ENCODE results near the gene CCDC137. TPM values are rescaled to one million over a fixed set of nuclear protein-coding genes. Genes with fewer than 3 reads are reported as not detected.

Gene CCDC137
- total RNA-seq, 1 experiment from 2014 or later: 41.2 TPM

DNA sequence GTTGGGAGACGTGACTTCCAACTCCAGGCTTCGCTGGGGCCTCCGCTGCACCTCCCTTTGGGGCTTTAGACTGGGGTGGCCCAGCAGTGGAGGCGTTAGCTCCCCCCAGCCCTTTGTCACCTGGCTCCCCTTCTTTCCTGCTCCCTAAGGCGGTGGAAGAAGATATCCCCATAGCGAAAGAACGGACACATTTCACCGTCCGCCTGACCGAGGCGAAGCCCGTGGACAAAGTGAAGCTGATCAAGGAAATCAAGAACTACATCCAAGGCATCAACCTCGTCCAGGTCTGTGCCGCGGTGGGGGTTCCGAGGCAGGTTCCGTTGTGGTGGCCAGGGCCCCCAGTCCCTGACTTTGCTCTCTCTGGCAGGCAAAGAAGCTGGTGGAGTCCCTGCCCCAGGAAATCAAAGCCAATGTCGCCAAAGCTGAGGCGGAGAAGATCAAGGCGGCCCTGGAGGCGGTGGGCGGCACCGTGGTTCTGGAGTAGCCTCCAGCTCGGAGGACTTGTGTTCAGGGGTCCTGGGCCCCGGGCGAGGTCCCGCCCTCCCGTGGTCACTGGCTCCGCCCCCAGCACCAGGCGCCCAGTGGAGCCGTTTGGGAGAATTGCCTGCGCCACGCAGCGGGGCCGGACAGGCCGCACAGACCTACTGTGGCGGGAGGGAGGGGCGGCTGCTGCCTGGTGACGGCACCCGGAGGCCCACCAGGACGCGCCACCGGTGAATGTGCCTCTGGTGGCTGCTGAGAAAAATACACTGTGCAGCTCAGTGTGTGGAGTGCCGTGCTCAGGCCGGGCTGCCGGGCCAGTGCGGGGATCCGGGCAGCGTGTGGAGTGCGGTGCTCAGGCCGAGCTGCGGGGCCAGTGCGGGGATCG lies 40.5 kb downstream of the CCDC137 start:
- Histone ChIP-seq H3K4me3 (no peak overlapping the region), H3K27ac (no peak overlapping the region), H3K36me3 (peaks cover 69% of the 10 kb centered on the region), H3K9me3 (replicated peaks) (no peaks in the 10 kb centered on the region), H3K4me1 (replicated peaks) (peaks cover 22% of the 10 kb centered on the region), H3K27me3 (replicated peaks) (no peaks in the 10 kb centered on the region)
- DNase-seq (ENCODE audit: low read depth in 1 of 2, low spot score in 2 of 2): no peak

DNA sequence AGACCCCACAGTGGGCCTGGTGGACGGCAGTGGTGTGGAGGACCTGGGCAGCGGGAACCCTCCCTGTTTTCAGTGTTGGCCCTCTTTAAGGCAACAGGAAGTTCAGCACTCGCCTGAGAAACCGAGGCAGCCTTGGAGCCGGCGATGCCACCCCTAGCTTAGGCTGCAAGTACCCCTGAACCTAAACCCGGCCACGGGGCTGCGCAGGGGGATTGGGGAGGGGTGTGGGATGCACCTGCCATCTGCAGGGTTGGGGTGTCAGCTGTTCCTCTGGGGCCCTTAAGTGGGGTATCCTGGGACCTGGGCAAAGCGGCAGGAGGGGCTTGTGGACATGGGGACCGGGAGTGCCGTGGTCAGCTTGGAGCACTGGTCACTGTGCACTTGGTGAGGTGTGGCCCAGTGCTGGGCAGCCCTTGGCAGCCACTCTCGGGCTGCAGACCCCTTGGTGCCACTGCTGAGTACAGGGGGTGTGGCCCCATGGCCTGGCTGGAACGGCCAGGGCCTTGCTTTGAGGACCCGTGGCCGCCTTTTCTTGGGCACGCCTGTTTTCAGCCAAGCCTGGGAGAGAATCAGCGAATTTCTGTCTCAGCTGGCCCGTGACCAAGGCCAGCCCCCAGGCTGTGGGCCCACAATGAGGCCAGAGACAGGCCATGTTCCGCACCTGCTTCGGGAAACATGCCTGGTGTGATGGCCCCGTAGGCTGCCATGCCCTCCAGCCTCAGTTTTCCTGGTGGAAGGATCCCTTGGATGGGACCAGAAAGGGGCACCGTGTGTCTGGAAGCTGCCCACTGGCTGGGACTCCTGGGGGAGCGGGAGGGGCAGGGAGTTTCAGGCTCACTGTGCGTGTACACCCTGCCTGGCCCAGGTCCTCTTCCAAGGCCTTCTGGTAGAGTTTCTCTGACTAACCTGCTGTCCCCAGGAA lies 41.4 kb downstream of the CCDC137 start:
- no peak for DNase-seq (ENCODE audit: low read depth in 1 of 2, low spot score in 2 of 2)
- Histone ChIP-seq H3K27ac (no peak overlapping the region), H3K27me3 (replicated peaks) (no peaks in the 10 kb centered on the region), H3K4me3 (no peak overlapping the region), H3K4me1 (replicated peaks) (peaks cover 28% of the 10 kb centered on the region), H3K36me3 (peaks cover 62% of the 10 kb centered on the region), H3K9me3 (replicated peaks) (peaks cover 3% of the 10 kb centered on the region; the same call in 1 of the 2 replicates)

DNA sequence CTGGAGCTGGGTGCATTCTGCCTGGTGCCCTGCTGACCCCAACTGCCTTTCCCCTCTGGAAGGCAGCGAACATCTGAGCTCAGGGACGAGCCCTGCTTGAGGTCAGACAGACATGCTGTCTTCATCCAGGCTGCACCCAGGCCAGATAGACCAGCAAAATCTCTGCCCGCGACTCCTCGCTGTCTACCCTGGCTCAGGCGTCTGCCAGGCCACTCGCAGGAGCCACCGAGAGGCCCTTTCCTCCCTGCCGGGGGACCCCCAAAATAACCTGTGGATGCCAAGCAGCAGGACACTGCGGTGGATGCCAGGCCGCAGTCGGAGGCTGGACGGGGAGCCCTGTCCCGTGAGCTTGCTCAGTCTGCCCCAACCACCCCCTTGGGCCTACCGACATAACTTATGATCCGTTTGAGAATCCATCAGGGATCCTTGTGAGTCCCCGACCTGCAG lies 42.2 kb downstream of the CCDC137 start:
- Histone ChIP-seq H3K27me3 (replicated peaks) (no peaks in the 10 kb centered on the region), H3K36me3 (peaks cover 55% of the 10 kb centered on the region), H3K9me3 (replicated peaks) (peaks cover 3% of the 10 kb centered on the region; the same call in 1 of the 2 replicates), H3K27ac (no peak overlapping the region), H3K4me3 (no peak overlapping the region), H3K4me1 (replicated peaks) (peaks cover 36% of the 10 kb centered on the region)
- DNase-seq (ENCODE audit: low read depth in 1 of 2, low spot score in 2 of 2): no peak

DNA sequence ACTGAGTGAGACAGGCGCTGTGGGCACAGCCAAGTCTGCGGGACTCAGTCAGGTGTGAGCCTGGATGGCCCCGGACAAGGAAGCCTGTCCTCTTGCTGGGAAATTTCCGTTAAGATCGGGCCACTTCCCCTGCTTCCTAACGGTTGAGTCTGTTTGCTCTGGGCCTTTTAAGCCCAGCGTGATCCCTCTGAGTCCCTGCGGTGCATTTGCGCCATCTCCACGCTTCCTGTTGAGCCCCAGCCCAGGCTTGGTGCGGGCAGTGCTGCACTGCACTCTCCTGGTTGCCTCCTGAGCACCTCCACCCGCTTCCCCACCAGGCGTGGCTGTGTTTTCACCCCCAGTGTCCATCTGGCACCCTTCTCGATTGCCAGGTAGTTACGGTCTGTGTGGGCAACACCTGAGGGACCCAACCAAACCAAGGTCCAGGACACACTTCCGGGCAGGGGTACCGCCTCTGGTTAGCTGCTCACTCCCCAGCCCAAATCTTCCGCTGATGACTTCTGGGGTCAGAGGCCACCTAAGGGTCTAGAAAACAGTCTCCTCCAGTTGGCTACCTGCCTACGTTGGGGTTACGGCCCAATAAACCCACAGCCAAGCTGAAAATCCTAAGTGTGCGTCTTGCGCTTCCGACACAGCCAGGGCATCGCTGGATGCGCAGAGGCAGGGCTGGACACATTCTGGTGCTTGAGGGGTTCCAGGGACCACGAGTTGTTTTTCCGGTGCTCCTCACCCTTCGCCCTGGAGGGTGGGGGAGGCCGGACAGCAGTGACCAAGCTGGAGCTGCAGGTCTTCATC lies 44.2 kb downstream of the CCDC137 start:
- H3K36me3 ChIP-seq: peaks cover 49% of the 10 kb centered on the region
- peaks cover 27% of the 10 kb centered on the region for H3K4me1 ChIP-seq (replicated peaks)
- no peak overlapping the region for H3K27ac ChIP-seq
- no peak overlapping the region for H3K4me3 ChIP-seq
- H3K27me3 ChIP-seq (replicated peaks): no peaks in the 10 kb centered on the region
- DNase-seq (ENCODE audit: low read depth in 1 of 2, low spot score in 2 of 2): no peak
- H3K9me3 ChIP-seq (replicated peaks): peaks cover 3% of the 10 kb centered on the region; the same call in 1 of the 2 replicates

DNA sequence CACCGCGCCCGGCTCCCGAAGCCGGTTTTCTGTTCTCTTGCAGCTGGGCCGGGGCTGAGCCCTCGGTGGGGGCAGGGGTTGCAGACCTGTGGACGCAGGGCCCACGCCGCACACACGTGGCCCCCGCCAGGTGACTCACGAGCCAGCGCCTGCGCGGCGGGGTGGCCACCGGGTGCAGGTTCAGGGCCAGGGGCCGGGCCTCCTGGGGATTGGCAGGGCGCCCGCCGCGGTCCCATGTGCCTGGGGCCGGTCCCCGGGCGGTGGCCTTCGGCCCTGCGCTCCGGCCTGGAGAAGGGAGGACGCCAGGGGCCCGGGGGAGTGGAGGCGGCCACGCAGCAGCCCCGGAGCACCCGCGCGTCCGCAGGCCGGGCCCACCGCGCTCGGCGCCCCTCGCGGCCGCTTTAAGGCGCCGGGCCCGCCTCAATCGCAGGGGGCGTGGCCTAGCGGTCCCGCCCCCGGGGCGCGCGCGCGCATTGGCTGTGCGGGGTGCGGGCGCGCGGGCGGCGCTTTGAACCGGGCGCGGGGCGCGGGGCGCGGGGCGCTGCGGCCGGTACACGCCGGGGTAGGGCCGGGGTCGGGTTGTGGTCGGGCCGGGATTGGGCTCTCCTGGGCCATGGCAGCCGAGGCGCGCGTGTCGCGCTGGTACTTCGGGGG lies 45.4 kb downstream of the CCDC137 start, which contains the start of gene SLC25A10:
Gene SLC25A10 (plus strand): TSS at position 471 of the 654 bp plus-strand sequence. CDS start 143 bp downstream, at position 614.
- DNase-seq (ENCODE audit: low read depth in 1 of 2, low spot score in 2 of 2): peak; percentile 76 to 88
- Histone ChIP-seq H3K4me3 (peak within 1 kb of the TSS; percentile 95), H3K9me3 (replicated peaks) (peaks cover 3% of the 10 kb centered on the region; the same call in 1 of the 2 replicates), H3K27me3 (replicated peaks) (no peaks in the 10 kb centered on the region), H3K36me3 (peaks cover 36% of the 10 kb centered on the region), H3K27ac (no peak within 1 kb of the TSS), H3K4me1 (replicated peaks) (peaks cover 27% of the 10 kb centered on the region)

DNA sequence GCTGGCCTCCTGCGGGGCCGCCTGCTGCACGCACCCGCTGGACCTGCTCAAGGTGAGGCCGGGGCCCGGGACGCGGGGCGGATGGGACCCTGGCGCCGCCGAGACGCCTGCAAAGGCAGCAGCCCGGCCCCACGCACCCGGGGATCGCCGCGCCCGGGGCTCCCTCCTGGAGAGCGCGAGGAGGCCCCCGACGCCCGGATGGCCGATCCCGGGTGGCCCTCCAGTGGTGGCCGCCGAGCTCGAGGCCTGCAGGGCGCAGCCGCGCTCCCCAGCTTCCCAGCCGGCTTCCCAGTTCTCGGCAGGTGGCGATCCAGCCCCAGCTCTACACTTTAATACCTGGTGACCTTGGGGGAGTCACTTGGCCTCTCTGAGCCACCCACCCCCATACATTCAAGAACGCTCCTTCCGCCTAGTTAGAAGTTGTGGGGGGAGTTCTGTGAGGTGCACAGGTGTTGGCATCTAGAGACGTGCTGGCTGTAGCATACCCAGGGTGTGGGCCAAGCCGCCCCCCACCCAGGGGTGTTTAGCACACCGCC lies 46.0 kb downstream of the CCDC137 start:
- Histone ChIP-seq H3K4me1 (replicated peaks) (peaks cover 27% of the 10 kb centered on the region), H3K9me3 (replicated peaks) (peaks cover 3% of the 10 kb centered on the region; the same call in 1 of the 2 replicates), H3K27ac (no peak overlapping the region), H3K36me3 (peaks cover 31% of the 10 kb centered on the region), H3K27me3 (replicated peaks) (no peaks in the 10 kb centered on the region), H3K4me3 (peak overlapping the region; percentile 95)
- DNase-seq (ENCODE audit: low read depth in 1 of 2, low spot score in 2 of 2): peak in 1 of 2 experiments; percentile 77

DNA sequence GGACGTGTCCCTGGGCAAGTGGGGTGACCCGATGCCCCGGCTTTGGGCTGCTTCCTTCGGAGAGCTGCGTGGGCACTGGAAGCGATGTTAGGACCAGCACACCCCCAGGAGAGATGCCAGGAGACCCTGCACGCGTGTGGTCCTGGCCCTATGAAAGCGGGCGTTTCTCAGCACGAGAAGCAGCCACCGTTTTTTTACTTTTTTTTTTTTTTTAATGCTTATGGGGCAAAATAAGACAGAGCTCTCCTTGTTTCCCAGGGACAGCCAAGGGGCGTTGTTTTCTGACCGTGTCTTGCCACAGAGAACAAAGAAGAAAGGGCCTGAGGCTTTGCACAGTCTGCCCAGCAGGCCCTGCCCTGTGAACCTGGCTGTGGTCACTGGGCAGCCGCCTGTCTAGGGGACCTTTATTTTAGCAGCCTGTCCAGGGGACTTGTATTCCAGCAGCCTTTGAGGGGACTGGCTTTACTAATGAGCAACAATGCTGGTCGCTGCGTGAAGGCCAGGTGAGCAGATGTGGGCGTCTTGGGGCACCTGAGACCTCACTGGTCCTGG lies 46.5 kb downstream of the CCDC137 start:
- Histone ChIP-seq H3K27me3 (replicated peaks) (no peaks in the 10 kb centered on the region), H3K4me1 (replicated peaks) (peaks cover 27% of the 10 kb centered on the region), H3K36me3 (peaks cover 31% of the 10 kb centered on the region), H3K4me3 (peak overlapping the region; percentile 95), H3K9me3 (replicated peaks) (peaks cover 3% of the 10 kb centered on the region; the same call in 1 of the 2 replicates), H3K27ac (no peak overlapping the region)
- peak in 1 of 2 experiments; percentile 35 for DNase-seq (ENCODE audit: low read depth in 1 of 2, low spot score in 2 of 2)

DNA sequence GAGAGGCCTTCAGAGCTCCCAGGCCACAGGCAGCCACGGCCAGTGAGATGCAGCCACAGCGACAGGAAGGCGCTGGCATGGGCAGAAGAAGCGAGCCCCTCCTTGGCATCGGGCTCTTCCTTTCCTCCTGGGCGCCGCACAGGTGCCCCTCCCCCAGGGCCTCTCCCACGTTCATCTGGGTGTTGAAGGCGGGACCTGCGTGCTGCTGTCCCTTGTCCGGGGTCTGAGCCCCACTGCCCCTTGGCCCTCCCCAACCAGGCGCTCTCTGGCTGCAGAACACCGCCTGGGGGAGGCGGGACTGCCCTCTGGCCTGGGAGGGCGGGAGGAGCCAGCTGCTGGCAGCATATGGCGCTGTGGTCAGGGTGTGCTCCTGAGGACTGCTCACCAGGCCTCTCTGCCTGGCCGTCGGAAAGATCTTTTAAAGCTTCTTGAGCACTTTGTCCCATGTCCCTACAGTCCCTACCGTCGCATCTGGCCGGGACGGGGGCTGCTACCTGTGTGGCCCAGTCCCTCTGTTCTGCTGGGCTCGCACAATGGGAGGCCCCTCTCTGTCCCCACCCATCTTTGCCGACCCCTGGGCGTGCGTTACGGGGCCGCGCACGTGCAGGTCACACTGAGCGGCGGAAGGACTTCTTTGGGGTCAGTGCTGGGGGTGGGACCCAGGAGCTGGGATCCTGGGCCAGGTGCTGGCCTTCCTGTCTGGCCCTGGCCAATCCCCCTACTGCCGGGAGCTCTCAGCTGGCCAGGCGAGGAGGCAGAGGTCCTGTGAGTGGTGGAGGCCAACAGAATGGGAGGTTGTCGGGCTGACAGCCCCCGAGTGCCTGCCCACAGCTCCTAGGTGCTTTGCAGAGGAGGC lies 47.2 kb downstream of the CCDC137 start:
- Histone ChIP-seq H3K27me3 (replicated peaks) (no peaks in the 10 kb centered on the region), H3K4me1 (replicated peaks) (peaks cover 27% of the 10 kb centered on the region), H3K4me3 (no peak overlapping the region), H3K36me3 (peaks cover 31% of the 10 kb centered on the region), H3K27ac (no peak overlapping the region), H3K9me3 (replicated peaks) (peaks cover 3% of the 10 kb centered on the region; the same call in 1 of the 2 replicates)
- DNase-seq (ENCODE audit: low read depth in 1 of 2, low spot score in 2 of 2): no peak

DNA sequence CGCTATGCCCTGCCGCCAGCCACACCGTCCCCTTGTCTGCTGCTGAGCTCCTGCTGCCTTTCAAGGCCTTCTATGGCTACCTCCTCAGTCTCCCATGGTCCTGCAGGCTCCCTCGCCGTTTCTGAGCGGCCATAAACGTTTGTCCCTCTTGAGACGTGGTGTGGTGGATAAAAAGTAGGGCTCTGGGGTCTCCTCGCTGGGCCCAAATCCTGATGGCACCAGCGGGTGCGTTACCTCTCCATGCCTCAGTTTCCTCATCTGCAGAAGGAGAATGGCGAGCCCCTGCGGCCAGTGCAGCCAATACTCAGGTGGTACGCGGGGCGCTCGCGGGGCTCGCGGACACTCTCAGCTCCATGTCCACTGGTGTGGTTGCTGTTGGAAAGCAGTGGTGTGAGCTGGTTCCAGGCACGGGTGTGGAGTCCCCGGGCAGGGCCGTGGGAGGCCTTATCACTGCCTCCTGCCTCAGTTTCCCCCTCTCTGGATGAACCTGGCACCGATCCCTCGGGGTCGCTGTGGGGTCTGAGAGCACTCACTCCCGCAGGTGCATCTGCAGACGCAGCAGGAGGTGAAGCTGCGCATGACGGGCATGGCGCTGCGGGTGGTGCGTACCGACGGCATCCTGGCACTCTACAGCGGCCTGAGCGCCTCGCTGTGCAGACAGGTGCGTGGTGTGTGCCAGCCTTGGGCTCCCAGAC lies 48.0 kb downstream of the CCDC137 start:
- peaks cover 3% of the 10 kb centered on the region; the same call in 1 of the 2 replicates for H3K9me3 ChIP-seq (replicated peaks)
- DNase-seq (ENCODE audit: low read depth in 1 of 2, low spot score in 2 of 2): no peak
- no peak overlapping the region for H3K27ac ChIP-seq
- H3K27me3 ChIP-seq (replicated peaks): no peaks in the 10 kb centered on the region
- no peak overlapping the region for H3K4me3 ChIP-seq
- peaks cover 29% of the 10 kb centered on the region for H3K36me3 ChIP-seq
- peaks cover 27% of the 10 kb centered on the region for H3K4me1 ChIP-seq (replicated peaks)

DNA sequence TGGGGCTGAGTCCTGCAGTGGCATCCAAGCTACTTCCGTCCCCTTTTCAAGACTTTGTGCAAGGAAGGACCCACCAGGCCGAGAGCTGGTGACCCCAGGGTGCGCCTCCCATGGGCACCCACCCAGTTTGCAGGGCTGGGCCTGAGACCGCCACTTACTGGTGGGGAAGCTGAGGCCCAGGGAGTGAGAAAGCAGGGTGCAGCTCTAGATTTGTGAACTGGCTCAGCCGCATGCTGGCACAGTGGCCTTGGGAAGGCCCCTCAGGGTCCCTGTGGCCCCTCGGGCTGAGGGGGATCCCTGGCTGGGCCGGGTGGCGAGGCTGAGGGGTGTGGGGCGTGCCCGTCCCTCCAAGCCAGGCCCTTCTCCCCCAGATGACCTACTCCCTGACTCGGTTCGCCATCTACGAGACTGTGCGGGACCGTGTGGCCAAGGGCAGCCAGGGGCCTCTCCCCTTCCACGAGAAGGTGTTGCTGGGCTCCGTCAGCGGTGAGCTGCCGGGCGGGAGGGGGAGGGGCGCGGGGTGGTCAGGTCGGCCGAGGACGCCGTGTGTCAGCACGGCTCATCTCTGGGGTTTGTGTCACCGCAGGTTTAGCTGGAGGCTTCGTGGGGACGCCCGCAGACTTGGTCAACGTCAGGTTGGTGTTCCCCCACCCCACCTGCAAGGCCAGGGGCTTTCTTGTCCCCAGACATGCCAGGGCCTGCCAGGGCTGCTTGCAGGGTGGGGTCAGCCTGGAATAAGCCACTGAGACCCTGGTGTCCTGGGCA lies 48.8 kb downstream of the CCDC137 start:
- Histone ChIP-seq H3K27me3 (replicated peaks) (no peaks in the 10 kb centered on the region), H3K9me3 (replicated peaks) (peaks cover 3% of the 10 kb centered on the region; the same call in 1 of the 2 replicates), H3K4me3 (no peak overlapping the region), H3K4me1 (replicated peaks) (peaks cover 27% of the 10 kb centered on the region), H3K36me3 (peaks cover 28% of the 10 kb centered on the region), H3K27ac (no peak overlapping the region)
- DNase-seq (ENCODE audit: low read depth in 1 of 2, low spot score in 2 of 2): no peak
